Heart left ventricle (tissue), 16 donors: ENCODE results near the gene SHLD1. TPM values are rescaled to one million over a fixed set of nuclear protein-coding genes. Genes with fewer than 3 reads are reported as not detected.

Experiments
- ATAC-seq, 4 donors: fragments of 200-7000 bp; cut with Tn5 transposase; one replicate each; pipeline ENCODE4 v1.9.1; 2020 to 2022; ENCODE audit warnings: moderate library complexity in 4 of 4, mild to moderate bottlenecking in 3 of 4, moderate number of reproducible peaks in 1 of 4
- DNase-seq, 5 donors: peaks; one replicate each; pipeline ENCODE4 v3.0.0-alpha.2; 2020
- H3K27ac ChIP-seq, 12 donors: fragments of 200-600 bp; sonication (generic) in 4 of 12; one replicate each; pipeline versions ENCODE4 v1.5.0 to v1.8.0; 2016 to 2022; ENCODE audit warnings: mild to moderate bottlenecking in 2 of 12
- H3K27me3 ChIP-seq, 9 donors: fragments of 200-600 bp; sonication (generic) in 2 of 9; one replicate each; pipeline versions ENCODE4 v1.5.1 to v1.8.0; 2016 to 2022; ENCODE audit warnings: mild to moderate bottlenecking in 3 of 9
- H3K36me3 ChIP-seq, 9 donors: fragments of 200-600 bp; sonication (generic) in 2 of 9; one replicate each; pipeline versions ENCODE4 v1.5.0 to v1.8.0; 2018 to 2022; ENCODE audit warnings: mild to moderate bottlenecking in 2 of 9
- H3K4me1 ChIP-seq, 12 donors: fragments of 200-600 bp; sonication (generic) in 4 of 12; one replicate each; pipeline versions ENCODE4 v1.5.0 to v1.8.0; 2016 to 2022; ENCODE audit warnings: mild to moderate bottlenecking in 3 of 12
- H3K4me3 ChIP-seq, 12 donors: fragments of 200-600 bp; sonication (generic) in 4 of 12; one replicate each; pipeline versions ENCODE4 v1.5.0 to v1.8.0; 2017 to 2022; ENCODE audit warnings: mild to moderate bottlenecking in 9 of 12, moderate library complexity in 4 of 12
- H3K9me3 ChIP-seq, 12 donors: fragments of 200-600 bp; sonication (generic) in 4 of 12; one replicate each; pipeline versions ENCODE4 v1.5.0 to v1.8.0; 2016 to 2022; ENCODE audit warnings: mild to moderate bottlenecking in 1 of 12
- CTCF ChIP-seq, 12 donors: fragments of 200-600 bp; sonication (generic) in 4 of 12; IDR thresholded peaks; one replicate each; pipeline versions ENCODE4 v1.5.0 to v1.8.0; 2018 to 2022; ENCODE audit warnings: antibody characterized with exemption in 12 of 12, mild to moderate bottlenecking in 5 of 12
- POLR2A ChIP-seq, 2 donors: fragments of 450-650 bp; IDR thresholded peaks; one replicate each; pipeline ENCODE4 v1.6.1; 2017; ENCODE audit warnings: antibody characterized with exemption in 2 of 2, mild to moderate bottlenecking in 2 of 2, moderate library complexity in 2 of 2
- WGBS, 4 donors: extraction: QIAGEN DNeasy Blood & Tissue Kit in 2 of 4; methylation state at CpG; one replicate each; pipeline versions ENCODE4 v1.1.5 to v1.1.7; 2013 to 2018; 5-methylcytosine and 5-hydroxymethylcytosine counted together
- intact Hi-C, 10 donors: fragments of 100-400 bp; cut with DNase I; formaldehyde crosslinking; loops; one replicate each; pipeline versions ENCODE4 v1.11.1 to v1.14.2; 2022
- polyA plus RNA-seq, 2 donors: library from polyadenylated mRNA; stranded (reverse); fragments of 200-250 nt; gene quantifications; one replicate each; pipeline ENCODE4 v1.2.3, GENCODE V29; 2013
- total RNA-seq, 9 donors: library from RNA; depleted of rRNA in 2 of 9; stranded (reverse); fragments of >200 nt in 2 of 9; fragmentation: NEBNext Ultra II Directional in 3 of 9; extraction: Animal tissue kit (Norgen Biotek cat#: 25700) in 3 of 9; gene quantifications; one replicate each; pipeline versions ENCODE4 v1.1.0 to v1.2.4, GENCODE V29; 2016 to 2023
- donor health status: ischemic (EF 13 %, LVEDD 7.1; RV severe dilation, severe dysfunction).
- donor health status: healthy with polysubstance abuse.
- donor health status: DM: no; HTN: yes; CAD: no.
- donor health status: DM: no; HTN: no; CAD: no.
- donor health status: ischemic (EF 25% LVEDD 6.9; RV normal size, moderate dysfunction).
- donor health status: ischemic (EF 25% LVEDD 5.7; RV mildly dilated, moderate dysfunction).
- donor health status: healthy.
- donor health status: DM: yes; HTN: yes; CAD: no.
- donor health status: ischemic (EF 35%, LVEDD 5.7; RV mildly dilated, moderate dysfunction).
- donor health status: nonischemic (EF 11% LVEDD 7.7; RV severe dilation, severe dysfunction).
- donor health status: DM: yes; HTN: yes; CAD: no.
- donor health status: PGD.
- donor health status: ischemic (EF 29% LVEDD 5.4; RV normal size, mild dysfunction).
- donor health status: nonischemic (EF 23%, LVEDD 6.1; RV moderate dilation, normal function).

The SHLD1 gene
- total and polyA plus RNA-seq, 11 donors = 0.94 to 7.1 (median 5.6) TPM

- peak; percentile 88 to 96 (median 94) for ATAC-seq
- Histone ChIP-seq H3K36me3 (peaks cover 0 to 8% (median 0%) of the 10 kb centered on the region in 9 donors), H3K27ac (peak overlapping the region in 5 of 12 donors; percentile 30 to 61 (median 41)), H3K9me3 (no peaks in the 10 kb centered on the region), H3K4me1 (peaks cover 0 to 21% (median 0%) of the 10 kb centered on the region in 12 donors), H3K4me3 (no peak overlapping the region), H3K27me3 (no peaks in the 10 kb centered on the region)
- intact Hi-C loops = no loop called here
- peak in 2 of 5 donors; percentile 33 to 54 for DNase-seq
- 52 to 61% (median 59%) methylated on average over 7 of the region's 7 CpGs for WGBS, 4 donors
- TF ChIP-seq CTCF (IDR thresholded peaks at IDR 0.05) (no peak), POLR2A (IDR thresholded peaks at IDR 0.05) (no peak)
Measured at GRCh38 chr20:5766085-5766764, 16.0 kb downstream of the SHLD1 start.

GRCh38 chr20:5767493-5768098 lies 17.4 kb downstream of the SHLD1 start:
- Histone ChIP-seq H3K9me3 (no peaks in the 10 kb centered on the region), H3K4me3 (no peak overlapping the region), H3K4me1 (peaks cover 0 to 19% (median 0%) of the 10 kb centered on the region in 12 donors), H3K36me3 (peaks cover 0 to 8% (median 0%) of the 10 kb centered on the region in 9 donors), H3K27ac (no peak overlapping the region), H3K27me3 (no peaks in the 10 kb centered on the region)
- no peak for DNase-seq
- WGBS, 4 donors = 87 to 92% (median 91%) methylated on average over 9 of the region's 9 CpGs
- intact Hi-C loops = no loop called here
- no peak for ATAC-seq
- no peak for TF ChIP-seq CTCF (IDR thresholded peaks at IDR 0.05)
- no peak for TF ChIP-seq POLR2A (IDR thresholded peaks at IDR 0.05)

- no peak for DNase-seq
- WGBS, 4 donors = 95 to 99% (median 97%) methylated on average over 3 of the region's 3 CpGs
- intact Hi-C loops = no loop called here
- no peaks in the 10 kb centered on the region for H3K9me3 ChIP-seq
- peaks cover 0 to 18% (median 0%) of the 10 kb centered on the region in 12 donors for H3K4me1 ChIP-seq
- no peak overlapping the region for H3K4me3 ChIP-seq
- no peaks in the 10 kb centered on the region for H3K27me3 ChIP-seq
- no peak for ATAC-seq
- H3K27ac ChIP-seq = peak overlapping the region in 1 of 12 donors; percentile 19
- peaks cover 0 to 32% (median 24%) of the 10 kb centered on the region in 9 donors for H3K36me3 ChIP-seq
- TF ChIP-seq CTCF (IDR thresholded peaks at IDR 0.05) (no peak), POLR2A (IDR thresholded peaks at IDR 0.05) (no peak)
Measured at GRCh38 chr20:5770231-5770986, 20.2 kb downstream of the SHLD1 start.

- H3K9me3 ChIP-seq = no peaks in the 10 kb centered on the region
- ATAC-seq (no peak), DNase-seq (no peak)
- H3K36me3 ChIP-seq = peaks cover 0 to 35% (median 24%) of the 10 kb centered on the region in 9 donors
- H3K4me1 ChIP-seq = peaks cover 0 to 18% (median 0%) of the 10 kb centered on the region in 12 donors
- no peaks in the 10 kb centered on the region for H3K27me3 ChIP-seq
- no peak for TF ChIP-seq CTCF (IDR thresholded peaks at IDR 0.05)
- no peak for TF ChIP-seq POLR2A (IDR thresholded peaks at IDR 0.05)
- peak overlapping the region in 1 of 12 donors; percentile 13 for H3K27ac ChIP-seq
- 90 to 97% (median 96%) methylated on average over 1 of the region's 1 CpG for WGBS, 4 donors
- intact Hi-C loops = no loop called here
- no peak overlapping the region for H3K4me3 ChIP-seq
Measured at GRCh38 chr20:5770987-5771318, 20.8 kb downstream of the SHLD1 start.
